ENCODE results near the gene ZNF215. TPM values are rescaled to one million over a fixed set of nuclear protein-coding genes. Genes with fewer than 3 reads are reported as not detected.

Gene ZNF215
- polyA plus RNA-seq, 1 donor from 2014 or later = 2.5 TPM

GRCh38 chr11:6962141-6962540 lies 35.9 kb downstream of the ZNF215 start:
- H3K4me3 ChIP-seq (ENCODE audit: low read length) = no peak overlapping the region
- H3K27ac ChIP-seq (ENCODE audit: low read length) = no peak overlapping the region
- no peaks in the 10 kb centered on the region for H3K36me3 ChIP-seq (ENCODE audit: insufficient read depth, low read length)
- no peaks in the 10 kb centered on the region for H3K79me2 ChIP-seq (replicated peaks; ENCODE audit: insufficient read depth, low read length)
- H3F3A ChIP-seq (ENCODE audit: insufficient read depth, low read length, poor library complexity, severe bottlenecking) = no peaks in the 10 kb centered on the region
- no peak overlapping the region for H2AFZ ChIP-seq (ENCODE audit: low read depth, low read length)
- no peaks in the 10 kb centered on the region for H4K20me1 ChIP-seq (ENCODE audit: insufficient read depth)
- H3K9me3 ChIP-seq (ENCODE audit: low read length) = no peaks in the 10 kb centered on the region
- no peak overlapping the region for H3K9ac ChIP-seq (ENCODE audit: low read length)
- TF ChIP-seq TAF1 (IDR thresholded peaks at IDR 0.05; ENCODE audit: low read depth) = no peak
- no peak for TF ChIP-seq REST (IDR thresholded peaks at IDR 0.05; ENCODE audit: borderline replicate concordance)
- no peak for TF ChIP-seq POLR2AphosphoS5 (IDR thresholded peaks at IDR 0.05)
- no peak for TF ChIP-seq CTCF (IDR thresholded peaks at IDR 0.05; ENCODE audit: poor library complexity, severe bottlenecking)
- TF ChIP-seq SMC3 (conservative IDR thresholded peaks at IDR 0.05; ENCODE audit: poor library complexity) = no peak
- TF ChIP-seq MXI1 (conservative IDR thresholded peaks at IDR 0.05; ENCODE audit: poor library complexity, severe bottlenecking) = no peak
- H3K9me2 ChIP-seq (ENCODE audit: insufficient read depth, low read length) = no peaks in the 10 kb centered on the region
- no peak overlapping the region for H3K4me2 ChIP-seq (ENCODE audit: low read length)
- no peaks in the 10 kb centered on the region for H3K27me3 ChIP-seq (ENCODE audit: insufficient read depth, low read depth, low read length)

DNA sequence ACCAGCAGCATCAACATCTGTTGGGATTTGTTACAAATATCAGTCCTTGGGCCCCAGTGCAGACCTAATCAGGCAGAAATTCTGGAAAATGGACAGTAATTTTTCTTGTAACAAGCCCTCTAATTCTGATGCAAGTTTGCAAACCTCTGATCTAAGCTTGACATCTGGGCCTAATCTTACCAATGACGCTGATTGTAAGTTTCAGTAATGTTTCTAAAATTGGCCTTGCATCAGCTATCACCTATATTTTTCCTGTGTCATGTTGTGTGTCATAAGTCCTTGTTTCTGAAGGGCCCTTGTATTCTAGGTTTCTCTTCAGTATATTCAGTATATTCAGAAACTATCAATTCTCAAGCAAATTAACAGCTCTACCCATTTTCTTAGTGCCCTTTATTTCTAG lies 36.4 kb downstream of the ZNF215 start:
- no peak for TF ChIP-seq RAD21 (conservative IDR thresholded peaks at IDR 0.05)
- TF ChIP-seq EP300 (conservative IDR thresholded peaks at IDR 0.05; ENCODE audit: poor library complexity, severe bottlenecking) = no peak
- no peak for TF ChIP-seq REST (IDR thresholded peaks at IDR 0.05; ENCODE audit: borderline replicate concordance)
- TF ChIP-seq EZH2 (IDR thresholded peaks at IDR 0.05; ENCODE audit: borderline replicate concordance, insufficient read depth, low read length, poor library complexity, severe bottlenecking) = no peak
- TF ChIP-seq SMC3 (conservative IDR thresholded peaks at IDR 0.05; ENCODE audit: poor library complexity) = no peak
- no peak overlapping the region for H3K27ac ChIP-seq (ENCODE audit: low read length)

More for the DNA sequence above, 36.4 kb downstream of the ZNF215 start:
- Histone ChIP-seq H3K27me3 (ENCODE audit: insufficient read depth, low read depth, low read length) (no peaks in the 10 kb centered on the region), H3K9me3 (ENCODE audit: low read length) (no peaks in the 10 kb centered on the region), H3K4me3 (ENCODE audit: low read length) (no peak overlapping the region), H3K36me3 (ENCODE audit: insufficient read depth, low read length) (no peaks in the 10 kb centered on the region), H3K79me2 (replicated peaks; ENCODE audit: insufficient read depth, low read length) (no peaks in the 10 kb centered on the region), H3K9ac (ENCODE audit: low read length) (no peak overlapping the region), H3K4me2 (ENCODE audit: low read length) (no peak overlapping the region), H2AFZ (ENCODE audit: low read depth, low read length) (no peak overlapping the region), H4K20me1 (ENCODE audit: insufficient read depth) (no peaks in the 10 kb centered on the region), H3K9me2 (ENCODE audit: insufficient read depth, low read length) (no peaks in the 10 kb centered on the region), H3F3A (ENCODE audit: insufficient read depth, low read length, poor library complexity, severe bottlenecking) (no peaks in the 10 kb centered on the region)
